ENCODE results near the gene FHAD1.
A peak's percentile ranks its signal among the peaks of the same experiment; 100 is the strongest.

Gene FHAD1

GRCh38 chr1:15351310-15351709, 104.3 kb downstream of the FHAD1 start:
- no peak overlapping the region for H3K4me3 ChIP-seq (ENCODE audit: low read depth, low read length)
- TF ChIP-seq CTCF (IDR thresholded peaks at IDR 0.05; ENCODE audit: low read depth, low read length), result no peak
- in situ Hi-C loops (cut with HindIII; ENCODE audit: low sequenced_read_pairs), result no loop called here
- no peak for DNase-seq (ENCODE audit: low read depth, low spot score)

- H3K4me3 ChIP-seq (ENCODE audit: low read depth, low read length), result no peak overlapping the region
- TF ChIP-seq CTCF (IDR thresholded peaks at IDR 0.05; ENCODE audit: low read depth, low read length), result no peak
- in situ Hi-C loops (cut with HindIII; ENCODE audit: low sequenced_read_pairs), result no loop called here
- peak; percentile 75 for DNase-seq (ENCODE audit: low read depth, low spot score)
Measured at GRCh38 chr1:15352128-15352957, 105.3 kb downstream of the FHAD1 start.

- no peak overlapping the region for H3K4me3 ChIP-seq (ENCODE audit: low read depth, low read length)
- in situ Hi-C loops (cut with HindIII; ENCODE audit: low sequenced_read_pairs), result no loop called here
- no peak for TF ChIP-seq CTCF (IDR thresholded peaks at IDR 0.05; ENCODE audit: low read depth, low read length)
- peak; percentile 30 for DNase-seq (ENCODE audit: low read depth, low spot score)
Measured at GRCh38 chr1:15353839-15354579, 107.0 kb downstream of the FHAD1 start.

- H3K4me3 ChIP-seq (ENCODE audit: low read depth, low read length), result no peak overlapping the region
- peak; percentile 60 for DNase-seq (ENCODE audit: low read depth, low spot score)
- no peak for TF ChIP-seq CTCF (IDR thresholded peaks at IDR 0.05; ENCODE audit: low read depth, low read length)
- in situ Hi-C loops (cut with HindIII; ENCODE audit: low sequenced_read_pairs), result no loop called here
Measured at GRCh38 chr1:15354580-15354965, 107.5 kb downstream of the FHAD1 start.

- TF ChIP-seq CTCF (IDR thresholded peaks at IDR 0.05; ENCODE audit: low read depth, low read length), result no peak
- in situ Hi-C loops (cut with HindIII; ENCODE audit: low sequenced_read_pairs), result no loop called here
- no peak overlapping the region for H3K4me3 ChIP-seq (ENCODE audit: low read depth, low read length)
- peak; percentile 81 for DNase-seq (ENCODE audit: low read depth, low spot score)
Measured at GRCh38 chr1:15355968-15356625, 109.1 kb downstream of the FHAD1 start.

GRCh38 chr1:15357612-15358207, 110.7 kb downstream of the FHAD1 start:
- TF ChIP-seq CTCF (IDR thresholded peaks at IDR 0.05; ENCODE audit: low read depth, low read length), result no peak
- in situ Hi-C loops (cut with HindIII; ENCODE audit: low sequenced_read_pairs), result no loop called here
- H3K4me3 ChIP-seq (ENCODE audit: low read depth, low read length), result no peak overlapping the region
- DNase-seq (ENCODE audit: low read depth, low spot score), result no peak
